NB4 (cell line): ENCODE measurements around the gene SHISA6.

Experiments used
- CTCF ChIP-seq: IDR thresholded peaks from one replicate; pipeline ENCODE4 v1.5.1; 2012; ENCODE audit warnings: low read depth, low read length
- POLR2A ChIP-seq: IDR thresholded peaks from 2 replicates; pipeline ENCODE4 v1.6.1; 2011; ENCODE audit warnings: mild to moderate bottlenecking; ENCODE audit not compliant: insufficient read length; ENCODE audit errors: extremely low read depth

DNA sequence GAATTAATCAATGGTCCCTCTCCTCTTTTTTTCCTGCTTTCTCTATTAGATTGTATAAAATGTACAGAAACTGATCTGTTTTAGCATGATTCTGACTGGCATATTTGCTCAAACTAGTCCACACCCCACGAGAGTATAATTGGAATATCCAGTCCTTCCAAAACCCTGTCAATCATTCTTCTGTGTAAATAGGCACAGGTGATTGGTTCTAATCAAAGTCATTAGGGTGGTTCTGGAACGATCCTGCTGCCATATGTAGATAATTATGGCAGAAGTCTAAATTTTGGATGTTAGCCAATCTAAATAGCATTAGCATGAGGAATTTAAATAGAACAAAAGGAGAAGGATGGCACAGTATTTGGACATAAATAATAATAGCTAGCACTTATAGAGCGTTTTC is 165.7 kb downstream of the SHISA6 start:
- TF ChIP-seq CTCF (no peak), POLR2A (no peak)
